ENCODE results near the gene UBE2QL1. TPM values are rescaled to one million over a fixed set of nuclear protein-coding genes. Genes with fewer than 3 reads are reported as not detected.

Gene UBE2QL1
- total RNA-seq, 1 experiment from 2014 or later, result not detected

GRCh38 chr5:6495433-6496206 lies 47.0 kb downstream of the UBE2QL1 start:
- Mint-ChIP-seq H3K27ac (ENCODE audit: unreplicated experiment) (no peak overlapping the region), H3K4me3 (ENCODE audit: unreplicated experiment) (no peak overlapping the region), H3K4me1 (ENCODE audit: low read depth, unreplicated experiment) (no peaks in the 10 kb centered on the region), H3K36me3 (ENCODE audit: insufficient read depth, unreplicated experiment) (no peaks in the 10 kb centered on the region), H3K9me3 (ENCODE audit: unreplicated experiment) (no peaks in the 10 kb centered on the region), H3K27me3 (ENCODE audit: insufficient read depth, unreplicated experiment) (peaks cover 13% of the 10 kb centered on the region)
- DNase-seq, result no peak
- no TSS peak for BruUV-seq (replicated peaks)
- ChIA-PET CTCF (no interaction called here), POLR2A (no interaction called here)
- H3K9me3 ChIP-seq, result no peaks in the 10 kb centered on the region
- intact Hi-C loops (cut with micrococcal nuclease; ENCODE audit: unreplicated experiment), result no loop called here
- H3K4me3 ChIP-seq (ENCODE audit: low read depth, low read length), result no peak overlapping the region
- no peaks in the 10 kb centered on the region for H3K36me3 ChIP-seq (ENCODE audit: control insufficient read depth, insufficient read depth, low read length)
- TF ChIP-seq CTCF (IDR thresholded peaks at IDR 0.05; ENCODE audit: insufficient read depth in 1 of 2, low read depth in 1 of 2, low read length in 1 of 2, severe bottlenecking in 1 of 2, unreplicated experiment in 1 of 2), result no peak
- no peaks in the 10 kb centered on the region for H3K4me1 ChIP-seq
- H3K27me3 ChIP-seq (replicated peaks; ENCODE audit: control insufficient read depth, insufficient read depth, low read length), result no peaks in the 10 kb centered on the region; the same call in 1 of the 2 replicates

GRCh38 chr5:6496207-6496584 lies 47.5 kb downstream of the UBE2QL1 start:
- Histone ChIP-seq H3K4me3 (ENCODE audit: low read depth, low read length) (no peak overlapping the region), H3K36me3 (ENCODE audit: control insufficient read depth, insufficient read depth, low read length) (no peaks in the 10 kb centered on the region), H3K4me1 (no peaks in the 10 kb centered on the region), H3K27me3 (replicated peaks; ENCODE audit: control insufficient read depth, insufficient read depth, low read length) (no peaks in the 10 kb centered on the region; the same call in 1 of the 2 replicates), H3K9me3 (no peaks in the 10 kb centered on the region)
- CTCF ChIA-PET, result no interaction called here
- DNase-seq, result no peak
- Mint-ChIP-seq H3K4me3 (ENCODE audit: unreplicated experiment) (no peak overlapping the region), H3K9me3 (ENCODE audit: unreplicated experiment) (no peaks in the 10 kb centered on the region), H3K4me1 (ENCODE audit: low read depth, unreplicated experiment) (no peaks in the 10 kb centered on the region), H3K27ac (ENCODE audit: unreplicated experiment) (no peak overlapping the region), H3K36me3 (ENCODE audit: insufficient read depth, unreplicated experiment) (no peaks in the 10 kb centered on the region), H3K27me3 (ENCODE audit: insufficient read depth, unreplicated experiment) (peaks cover 18% of the 10 kb centered on the region)
- intact Hi-C loops (cut with micrococcal nuclease; ENCODE audit: unreplicated experiment), result no loop called here
- no TSS peak for BruUV-seq (replicated peaks)
- POLR2A ChIA-PET, result no interaction called here
- no peak for TF ChIP-seq CTCF (IDR thresholded peaks at IDR 0.05; ENCODE audit: insufficient read depth in 1 of 2, low read depth in 1 of 2, low read length in 1 of 2, severe bottlenecking in 1 of 2, unreplicated experiment in 1 of 2)

GRCh38 chr5:6496636-6497035 lies 48.0 kb downstream of the UBE2QL1 start:
- Histone ChIP-seq H3K27me3 (replicated peaks; ENCODE audit: control insufficient read depth, insufficient read depth, low read length) (no peaks in the 10 kb centered on the region; the same call in 1 of the 2 replicates), H3K4me1 (no peaks in the 10 kb centered on the region), H3K9me3 (no peaks in the 10 kb centered on the region), H3K4me3 (ENCODE audit: low read depth, low read length) (no peak overlapping the region), H3K36me3 (ENCODE audit: control insufficient read depth, insufficient read depth, low read length) (no peaks in the 10 kb centered on the region)
- BruUV-seq (replicated peaks), result no TSS peak
- Mint-ChIP-seq H3K27ac (ENCODE audit: unreplicated experiment) (no peak overlapping the region), H3K27me3 (ENCODE audit: insufficient read depth, unreplicated experiment) (peaks cover 18% of the 10 kb centered on the region), H3K9me3 (ENCODE audit: unreplicated experiment) (no peaks in the 10 kb centered on the region), H3K36me3 (ENCODE audit: insufficient read depth, unreplicated experiment) (no peaks in the 10 kb centered on the region), H3K4me1 (ENCODE audit: low read depth, unreplicated experiment) (no peaks in the 10 kb centered on the region), H3K4me3 (ENCODE audit: unreplicated experiment) (no peak overlapping the region)
- DNase-seq, result no peak
- no peak for TF ChIP-seq CTCF (IDR thresholded peaks at IDR 0.05; ENCODE audit: insufficient read depth in 1 of 2, low read depth in 1 of 2, low read length in 1 of 2, severe bottlenecking in 1 of 2, unreplicated experiment in 1 of 2)
- intact Hi-C loops (cut with micrococcal nuclease; ENCODE audit: unreplicated experiment), result no loop called here
- ChIA-PET CTCF (no interaction called here), POLR2A (no interaction called here)
